HL-60 (cell line): Measurements from ENCODE around the gene TMEM108.
A peak's percentile ranks its signal among the peaks of the same experiment; 100 is the strongest.
"Not testable (repeated sequence)": the region's sequence is repeated elsewhere in the genome, so short reads cannot be mapped to it uniquely, and the experiment has no call there.

Source experiments
- DNase-seq, 2 experiments: peaks; one replicate each; pipeline ENCODE4 v3.0.0-alpha.2; 2010 to 2020; ENCODE audit warnings: low read depth in 1 of 2, low spot score in 1 of 2
- H3K27ac ChIP-seq: fragments of 250-450 bp; sonication (Bioruptor Pico); replicated peaks from 2 replicates; pipeline ENCODE4 v1.5.1; 2020; ENCODE audit warnings: mild to moderate bottlenecking, moderate library complexity
- H3K27me3 ChIP-seq: fragments of 250-450 bp; sonication (Bioruptor Pico); 2 replicates; pipeline ENCODE4 v1.5.1; 2021; ENCODE audit warnings: mild to moderate bottlenecking, moderate library complexity; ENCODE audit not compliant: insufficient read depth, poor library complexity, severe bottlenecking
- H3K4me3 ChIP-seq: replicated peaks from 2 replicates; pipeline ENCODE4 v1.5.1; 2011; ENCODE audit warnings: mild to moderate bottlenecking, control low read depth, low read length; ENCODE audit not compliant: insufficient read depth
- CTCF ChIP-seq: IDR thresholded peaks from one replicate; pipeline ENCODE4 v1.5.1; 2011; ENCODE audit warnings: low read length, control low read depth, inconsistent platforms; ENCODE audit not compliant: insufficient read depth
- GABPA ChIP-seq: IDR thresholded peaks from 2 replicates; pipeline ENCODE4 v1.6.1; 2012; ENCODE audit warnings: low read depth
- POLR2AphosphoS5 ChIP-seq: IDR thresholded peaks from 2 replicates; pipeline ENCODE4 v1.6.1; 2012; ENCODE audit warnings: low read depth
- REST ChIP-seq: IDR thresholded peaks from 2 replicates; pipeline ENCODE4 v1.6.1; 2012; ENCODE audit warnings: low read depth; ENCODE audit not compliant: insufficient replicate concordance
- SPI1 ChIP-seq: IDR thresholded peaks from 2 replicates; pipeline ENCODE4 v1.6.1; 2012; ENCODE audit warnings: low read depth, mild to moderate bottlenecking, borderline replicate concordance
- long read RNA-seq: library from polyadenylated mRNA; unstranded; transcript quantifications from one replicate; pipeline ENCODE4 v2.0.0, GENCODE V29; 2020

The TMEM108 gene
- long read RNA-seq, partial matches to known transcripts, result 0 of 1 reads
- long read RNA-seq, other reads (novel, unspliced or antisense), result 1 of 1 reads

GRCh38 chr3:133038089-133038730 is at the start of gene TMEM108:
Gene TMEM108 (plus strand): TSS chr3:133038391.
- H3K4me3 ChIP-seq, result peak within 1 kb of the TSS; percentile 1; the same call in 1 of the 2 replicates
- H3K27ac ChIP-seq, result no peak within 1 kb of the TSS
- H3K27me3 ChIP-seq, result peaks cover 42% of the 10 kb centered on the region
- TF ChIP-seq GABPA (no peak), POLR2AphosphoS5 (no peak), CTCF (no peak), SPI1 (no peak), REST (no peak)
- no peak for DNase-seq

- peaks cover 6% of the 10 kb centered on the region for H3K27me3 ChIP-seq
- TF ChIP-seq GABPA, result no peak
- no peak for TF ChIP-seq POLR2AphosphoS5
- TF ChIP-seq SPI1, result no peak
- TF ChIP-seq REST, result no peak
- TF ChIP-seq CTCF, result no peak
- H3K4me3 ChIP-seq, result no peak overlapping the region
- DNase-seq, result no peak
- H3K27ac ChIP-seq, result no peak overlapping the region
Measured at GRCh38 chr3:132995971-132996370, 42.2 kb upstream of the TMEM108 start.

- Histone ChIP-seq H3K4me3 (no peak overlapping the region), H3K27ac (no peak overlapping the region), H3K27me3 (no peaks in the 10 kb centered on the region)
- no peak for TF ChIP-seq POLR2AphosphoS5
- TF ChIP-seq GABPA, result no peak
- no peak for TF ChIP-seq SPI1
- no peak for TF ChIP-seq REST
- TF ChIP-seq CTCF, result no peak
- DNase-seq, result no peak
Measured at GRCh38 chr3:132997404-132998185, 40.6 kb upstream of the TMEM108 start.

- H3K27me3 ChIP-seq, H3K4me3 ChIP-seq, DNase-seq, H3K27ac ChIP-seq: not testable (repeated sequence)
Measured at GRCh38 chr3:133005032-133005431, 33.2 kb upstream of the TMEM108 start.
